ENCODE data around the gene KIT. TPM values are rescaled to one million over a fixed set of nuclear protein-coding genes. Genes with fewer than 3 reads are reported as not detected.

KIT gene
- total and polyA plus RNA-seq, 2 of the 4 experiments (the other 2 are of a cell fraction), result 3.3 to 5.9 TPM

GRCh38 chr4:54651050-54651449 lies 6.7 kb upstream of the KIT start:
- H2BK5ac ChIP-seq (ENCODE audit: low read depth, low read length, poor library complexity, severe bottlenecking), result no peak overlapping the region
- no peak overlapping the region for H3K14ac ChIP-seq (replicated peaks; ENCODE audit: low read depth, low read length)
- no CpG with 5 or more reads among the region's 3 CpGs for WGBS, 2 experiments (ENCODE audit: extremely low coverage in 2 of 2, insufficient read length in 1 of 2)
- DNase-seq, result no peak
- H2BK15ac ChIP-seq (ENCODE audit: low read depth, low read length), result no peak overlapping the region
- no peak overlapping the region for H3K9ac ChIP-seq (ENCODE audit: low read depth, low read length)
- no peak overlapping the region for H2AFZ ChIP-seq (replicated peaks; ENCODE audit: low read length, poor library complexity)
- no TSS peak for BruUV-seq (replicated peaks)
- no peak overlapping the region for H3K56ac ChIP-seq (ENCODE audit: extremely low read depth, insufficient read depth, low read length)
- H2AK5ac ChIP-seq (ENCODE audit: low read depth, low read length), result no peak overlapping the region
- no peak overlapping the region for H3K4me3 ChIP-seq (ENCODE audit: insufficient read depth, low read depth, low read length)
- H3K4me1 ChIP-seq (ENCODE audit: control insufficient read depth, insufficient read depth, low read length), result no peaks in the 10 kb centered on the region
- H3K9me1 ChIP-seq (ENCODE audit: insufficient read depth, low read length), result no peaks in the 10 kb centered on the region
- intact Hi-C loops (cut with micrococcal nuclease) (no loop called here), in situ Hi-C loops (cut with MboI; ENCODE audit: low sequenced_read_pairs) (no loop called here), dilution Hi-C loops (cut with HindIII; ENCODE audit: low sequenced_read_pairs, unreplicated experiment) (no loop called here)
- TF ChIP-seq CTCF (conservative IDR thresholded peaks at IDR 0.05; ENCODE audit: low read depth, low read length) (no peak), NFE2L2 (IDR thresholded peaks at IDR 0.05; ENCODE audit: low read depth, low read length) (no peak), SMC3 (IDR thresholded peaks at IDR 0.05; ENCODE audit: low read depth, low read length) (no peak)
- no peak overlapping the region for H2AK9ac ChIP-seq (replicated peaks; ENCODE audit: low read depth, low read length, poor library complexity)
- H4K5ac ChIP-seq (ENCODE audit: low read depth, low read length), result no peak overlapping the region
- H2BK120ac ChIP-seq (ENCODE audit: low read depth, low read length), result no peak overlapping the region
- CTCF ChIA-PET, result no interaction called here
- H3K27ac ChIP-seq (ENCODE audit: insufficient read depth, low read length), result no peak overlapping the region
- H4K20me1 ChIP-seq (ENCODE audit: insufficient read depth, low read length), result no peaks in the 10 kb centered on the region
- H3K23ac ChIP-seq (ENCODE audit: low read depth, low read length), result no peak overlapping the region
- no peak overlapping the region for H3K18ac ChIP-seq (ENCODE audit: low read depth, low read length)
- H3K9me3 ChIP-seq (ENCODE audit: control insufficient read depth, insufficient read depth, low read length), result no peaks in the 10 kb centered on the region
- POLR2A ChIA-PET (ENCODE audit: unreplicated experiment), result no interaction called here
- no peak overlapping the region for H2BK20ac ChIP-seq (ENCODE audit: low read depth, low read length)
- H3K4me2 ChIP-seq (ENCODE audit: low read depth, low read length), result no peak overlapping the region
- H3K4ac ChIP-seq (ENCODE audit: low read depth, low read length), result no peak overlapping the region
- peaks cover 10% of the 10 kb centered on the region for H3K27me3 ChIP-seq (ENCODE audit: control insufficient read depth, insufficient read depth, low read length)
- H3K79me1 ChIP-seq (ENCODE audit: low read depth in 1 of 2, low read length in 2 of 2), result no peaks in the 10 kb centered on the region
- H4K8ac ChIP-seq (ENCODE audit: low read depth in 2 of 2, low read length in 2 of 2), result no peak overlapping the region
- ATAC-seq (ENCODE audit: low read depth), result no peak
- H4K91ac ChIP-seq (ENCODE audit: insufficient read depth, low read depth, low read length), result no peak overlapping the region
- H3K36me3 ChIP-seq (ENCODE audit: control insufficient read depth, insufficient read depth, low read length), result no peaks in the 10 kb centered on the region

Measured in IMR-90 (cell line).